CD4-positive, alpha-beta T cell (primary cell): ENCODE data around the gene CTNNA2. TPM values are rescaled to one million over a fixed set of nuclear protein-coding genes. Genes with fewer than 3 reads are reported as not detected.

Experiments used
- ATAC-seq: fragments of 200-7000 bp; cut with Tn5 transposase; one replicate; pipeline ENCODE4 v1.10.0; 2022; ENCODE audit warnings: mild to moderate bottlenecking; ENCODE audit not compliant: poor library complexity
- CTCF ChIA-PET: fragments of 350-600 bp; sonication (Branson Sonifier 250); formaldehyde crosslinking; loops from one replicate; lab custom pipeline; 2021; ENCODE audit warnings: antibody characterized with exemption, inconsistent platforms; lab: Charles Lee
- POLR2A ChIA-PET: fragments of 350-600 bp; sonication (Branson Sonifier 250); formaldehyde crosslinking; loops from one replicate; lab custom pipeline; 2021; ENCODE audit warnings: antibody characterized with exemption, inconsistent platforms; lab: Charles Lee
- DNase-seq, 14 experiments: peaks; one replicate each; pipeline ENCODE4 v3.0.0-alpha.2; 2013 to 2020; ENCODE audit warnings: mixed read lengths in 2 of 14
- H3K27ac ChIP-seq, 2 donors: one replicate each; pipeline versions ENCODE4 v1.5.1 to v1.7.0; 2013; ENCODE audit warnings: low read length in 2 of 2, low read depth in 1 of 2, mild to moderate bottlenecking in 1 of 2
- H3K27me3 ChIP-seq, 2 experiments: 1 replicate in 1 of 2; 2 replicates in 1 of 2; pipeline versions ENCODE4 v1.6.1 to v1.7.0; 2013; ENCODE audit warnings: low read length in 2 of 2, control low read depth in 1 of 2, mild to moderate bottlenecking in 1 of 2, moderate library complexity in 1 of 2; ENCODE audit not compliant: insufficient read depth in 2 of 2, control insufficient read depth in 1 of 2
- H3K36me3 ChIP-seq: one replicate; pipeline ENCODE4 v1.6.1; 2013; ENCODE audit warnings: low read length, control low read depth; ENCODE audit not compliant: insufficient read depth
- H3K4me1 ChIP-seq: one replicate; pipeline ENCODE4 v1.6.1; 2013; ENCODE audit warnings: low read length, control low read depth; ENCODE audit not compliant: insufficient read depth
- H3K4me3 ChIP-seq: one replicate; pipeline ENCODE4 v1.5.1; 2013; ENCODE audit warnings: mild to moderate bottlenecking, low read length, moderate library complexity
- H3K9me3 ChIP-seq, 2 experiments: 1 replicate in 1 of 2; 2 replicates in 1 of 2; pipeline versions ENCODE4 v1.6.1 to v1.7.0; 2013; ENCODE audit warnings: low read length in 2 of 2, mild to moderate bottlenecking in 2 of 2, control low read depth in 1 of 2, moderate library complexity in 1 of 2; ENCODE audit not compliant: control insufficient read depth in 1 of 2, insufficient read depth in 1 of 2
- H3K27ac Mint-ChIP-seq: one replicate; pipeline ENCODE4 v1.8.0; 2020; ENCODE audit warnings: mixed read lengths
- H3K27me3 Mint-ChIP-seq: one replicate; pipeline ENCODE4 v1.8.0; 2021; ENCODE audit warnings: mixed read lengths
- H3K36me3 Mint-ChIP-seq: one replicate; pipeline ENCODE4 v1.8.0; 2021; ENCODE audit warnings: low read depth, mixed read lengths
- H3K4me1 Mint-ChIP-seq: one replicate; pipeline ENCODE4 v1.8.0; 2021; ENCODE audit warnings: low read depth, mixed read lengths
- H3K4me3 Mint-ChIP-seq: one replicate; pipeline ENCODE4 v1.8.0; 2020; ENCODE audit warnings: mild to moderate bottlenecking, mixed read lengths
- H3K9me3 Mint-ChIP-seq: one replicate; pipeline ENCODE4 v1.8.0; 2020; ENCODE audit warnings: mixed read lengths
- CTCF ChIP-seq: fragments of 200-600 bp; IDR thresholded peaks from one replicate; pipeline ENCODE4 v1.8.0; 2022; ENCODE audit warnings: antibody characterized with exemption, mild to moderate bottlenecking
- intact Hi-C, 2 experiments: fragments of 100-400 bp; cut with DNase I in 1 of 2; cut with micrococcal nuclease in 1 of 2; formaldehyde crosslinking; loops; one replicate each; pipeline versions ENCODE4 v1.15.1 to v1.9.0; 2023 to 2025; cut with DNase I, micrococcal nuclease
- total RNA-seq, 174 experiments: library from RNA in 2 of 174; stranded (reverse) in 2 of 174; gene quantifications; one replicate each; pipeline ENCODE4 v1.2.3 and lab custom pipeline; 2021 to 2026

CTNNA2 gene
- total RNA-seq, 2 experiments from 2014 or later = not detected

- DNase-seq (no peak), ATAC-seq (no peak)
- Mint-ChIP-seq H3K9me3 (peaks cover 2% of the 10 kb centered on the region), H3K36me3 (no peaks in the 10 kb centered on the region), H3K27me3 (peaks cover 4% of the 10 kb centered on the region), H3K4me3 (no peak overlapping the region), H3K27ac (no peak overlapping the region), H3K4me1 (no peaks in the 10 kb centered on the region)
- no peaks in the 10 kb centered on the region for H3K9me3 ChIP-seq
- no peak overlapping the region for H3K27ac ChIP-seq
- H3K36me3 ChIP-seq = no peaks in the 10 kb centered on the region
- intact Hi-C loops = no loop called here
- H3K27me3 ChIP-seq = no peaks in the 10 kb centered on the region
- no peaks in the 10 kb centered on the region for H3K4me1 ChIP-seq
- no peak overlapping the region for H3K4me3 ChIP-seq
- no peak for TF ChIP-seq CTCF
- CTCF ChIA-PET = no interaction called here
- POLR2A ChIA-PET = no interaction called here
Observed at GRCh38 chr2:79944205-79944604, 431.4 kb downstream of the CTNNA2 start.

- no peak for DNase-seq
- no peaks in the 10 kb centered on the region for H3K36me3 ChIP-seq
- no peak overlapping the region for H3K4me3 ChIP-seq
- H3K36me3 Mint-ChIP-seq = no peaks in the 10 kb centered on the region
- no peak overlapping the region for H3K27ac ChIP-seq
- H3K27me3 ChIP-seq = no peaks in the 10 kb centered on the region
- CTCF ChIA-PET = no interaction called here
- intact Hi-C loops = no loop called here
- H3K9me3 ChIP-seq = no peaks in the 10 kb centered on the region
- H3K9me3 Mint-ChIP-seq = peaks cover 2% of the 10 kb centered on the region
- no peaks in the 10 kb centered on the region for H3K4me1 ChIP-seq
- POLR2A ChIA-PET = no interaction called here
- ATAC-seq = no peak
- no peaks in the 10 kb centered on the region for H3K4me1 Mint-ChIP-seq
- H3K27ac Mint-ChIP-seq = no peak overlapping the region
- peaks cover 4% of the 10 kb centered on the region for H3K27me3 Mint-ChIP-seq
- TF ChIP-seq CTCF = no peak
- no peak overlapping the region for H3K4me3 Mint-ChIP-seq
Observed at GRCh38 chr2:79945653-79946445, 433.0 kb downstream of the CTNNA2 start.

GRCh38 chr2:79947751-79948150 is 434.9 kb downstream of the CTNNA2 start:
- no peak for ATAC-seq
- CTCF ChIA-PET = no interaction called here
- H3K27ac ChIP-seq = no peak overlapping the region
- POLR2A ChIA-PET = no interaction called here
- no peaks in the 10 kb centered on the region for H3K27me3 Mint-ChIP-seq
- no peak for TF ChIP-seq CTCF
- H3K36me3 ChIP-seq = no peaks in the 10 kb centered on the region
- peaks cover 2% of the 10 kb centered on the region for H3K9me3 Mint-ChIP-seq
- intact Hi-C loops = no loop called here
- no peaks in the 10 kb centered on the region for H3K36me3 Mint-ChIP-seq
- no peak for DNase-seq
- H3K27ac Mint-ChIP-seq = no peak overlapping the region
- H3K4me3 ChIP-seq = no peak overlapping the region
- H3K4me1 ChIP-seq = no peaks in the 10 kb centered on the region
- H3K27me3 ChIP-seq = no peaks in the 10 kb centered on the region
- no peak overlapping the region for H3K4me3 Mint-ChIP-seq
- H3K9me3 ChIP-seq = no peaks in the 10 kb centered on the region
- no peaks in the 10 kb centered on the region for H3K4me1 Mint-ChIP-seq
